ENCODE measurements around the gene HIGD1A.
A peak's percentile ranks its signal among the peaks of the same experiment; 100 is the strongest.

HIGD1A gene

GRCh38 chr3:42750834-42751233 is 53.5 kb downstream of the HIGD1A start:
- no peak overlapping the region for H3K4me3 ChIP-seq
- DNase-seq (ENCODE audit: low spot score) = peak; percentile 47
- no peak for TF ChIP-seq CTCF (IDR thresholded peaks at IDR 0.05)
- no peak overlapping the region for H3K27ac ChIP-seq

- H3K27ac ChIP-seq = peak overlapping the region in 1 of 2 donors; percentile 30
- no peak for TF ChIP-seq CTCF (IDR thresholded peaks at IDR 0.05)
- no peak overlapping the region for H3K4me3 ChIP-seq
- DNase-seq (ENCODE audit: low spot score) = peak; percentile 75
These were observed 54.5 kb downstream of the HIGD1A start for GRCh38 chr3:42749753-42750231.

GRCh38 chr3:42749025-42749752 is 55.1 kb downstream of the HIGD1A start:
- peak; percentile 67 for DNase-seq (ENCODE audit: low spot score)
- H3K4me3 ChIP-seq = no peak overlapping the region
- H3K27ac ChIP-seq = peak overlapping the region in 1 of 2 donors; percentile 30
- TF ChIP-seq CTCF (IDR thresholded peaks at IDR 0.05) = no peak

GRCh38 chr3:42747581-42747980 is 56.7 kb downstream of the HIGD1A start:
- Histone ChIP-seq H3K4me3 (no peak overlapping the region), H3K27ac (peak overlapping the region; percentile 85 to 91)
- DNase-seq (ENCODE audit: low spot score) = peak; percentile 65
- TF ChIP-seq CTCF (IDR thresholded peaks at IDR 0.05) = no peak

GRCh38 chr3:42746455-42747450 is 57.5 kb downstream of the HIGD1A start:
- Histone ChIP-seq H3K27ac (peak overlapping the region; percentile 85 to 91), H3K4me3 (no peak overlapping the region)
- DNase-seq (ENCODE audit: low spot score) = peak; percentile 65
- no peak for TF ChIP-seq CTCF (IDR thresholded peaks at IDR 0.05)

- TF ChIP-seq CTCF (IDR thresholded peaks at IDR 0.05) = no peak
- H3K4me3 ChIP-seq = no peak overlapping the region
- no peak for DNase-seq (ENCODE audit: low spot score)
- peak overlapping the region; percentile 85 to 91 for H3K27ac ChIP-seq
These were observed 58.4 kb downstream of the HIGD1A start for GRCh38 chr3:42745776-42746454.

Data from coronary artery (tissue), 2 donors.